PC-3 (cell line): Measurements from ENCODE around the gene TRPM2. TPM values are rescaled to one million over a fixed set of nuclear protein-coding genes. Genes with fewer than 3 reads are reported as not detected.

Source experiments
- ATAC-seq: fragments of 200-7000 bp; cut with Tn5 transposase; 2 replicates; pipeline ENCODE4 v1.9.1; 2020; ENCODE audit warnings: mild to moderate bottlenecking, moderate library complexity
- BruUV-seq: library from RNA; stranded (reverse); fragments of 400-500 nt; replicated peaks from 2 replicates; lab custom pipeline; 2021; lab: Mats Ljungman, UMichigan
- CTCF ChIA-PET: fragments of 300-600 bp; sonication (Branson Sonifier 250); formaldehyde crosslinking; loops from one replicate; lab custom pipeline; 2022; ENCODE audit warnings: antibody characterized with exemption; lab: Charles Lee
- POLR2A ChIA-PET: fragments of 300-600 bp; sonication (Branson Sonifier 250); formaldehyde crosslinking; loops from one replicate; lab custom pipeline; 2022; ENCODE audit warnings: antibody characterized with exemption; ENCODE audit not compliant: unreplicated experiment; lab: Charles Lee
- DNase-seq: peaks from one replicate; pipeline ENCODE4 v3.0.0-alpha.2; 2015
- H2AFZ ChIP-seq: fragments of 300-600 bp; sonication (generic); 2 replicates; pipeline ENCODE4 v1.6.0; 2016; ENCODE audit warnings: antibody characterized with exemption, low read length
- H3F3A ChIP-seq: fragments of 300-600 bp; sonication (generic); one replicate; pipeline ENCODE4 v1.6.0; 2017; ENCODE audit warnings: antibody characterized with exemption, low read length, control low read depth, mild to moderate bottlenecking; ENCODE audit not compliant: unreplicated experiment
- H3K27ac ChIP-seq: fragments of 300-600 bp; sonication (generic); 2 replicates; pipeline ENCODE4 v1.5.1; 2016; ENCODE audit warnings: mild to moderate bottlenecking, low read length
- H3K27me3 ChIP-seq: fragments of 300-600 bp; sonication (generic); 2 replicates; pipeline ENCODE4 v1.6.1; 2016; ENCODE audit warnings: low read length, mixed read lengths
- H3K36me3 ChIP-seq: fragments of 300-600 bp; sonication (generic); 2 replicates; pipeline ENCODE4 v1.6.1; 2016; ENCODE audit warnings: low read depth, mixed run types, low read length, mixed read lengths
- H3K4me1 ChIP-seq: fragments of 300-600 bp; sonication (generic); 2 replicates; pipeline ENCODE4 v1.5.1; 2016; ENCODE audit warnings: low read length; ENCODE audit not compliant: insufficient read depth
- H3K4me2 ChIP-seq: fragments of 300-600 bp; sonication (generic); 2 replicates; pipeline ENCODE4 v1.6.0; 2016; ENCODE audit warnings: low read length
- H3K4me3 ChIP-seq: fragments of 300-600 bp; sonication (generic); 2 replicates; pipeline ENCODE4 v1.5.1; 2016; ENCODE audit warnings: mild to moderate bottlenecking, low read length, mixed read lengths
- H3K79me2 ChIP-seq: fragments of 300-600 bp; sonication (generic); 2 replicates; pipeline ENCODE4 v1.6.1; 2017; ENCODE audit warnings: low read length, mixed read lengths
- H3K9ac ChIP-seq: fragments of 300-600 bp; sonication (generic); 2 replicates; pipeline ENCODE4 v1.6.0; 2016; ENCODE audit warnings: mild to moderate bottlenecking, low read length
- H3K9me2 ChIP-seq: fragments of 300-600 bp; sonication (generic); replicated peaks from 2 replicates; pipeline ENCODE4 v1.6.1; 2016; ENCODE audit warnings: mixed run types, low read length, mixed read lengths
- H3K9me3 ChIP-seq: fragments of 300-600 bp; sonication (generic); 2 replicates; pipeline ENCODE4 v1.6.1; 2016; ENCODE audit warnings: low read length, mixed read lengths
- H4K20me1 ChIP-seq: fragments of 300-600 bp; sonication (generic); 2 replicates; pipeline ENCODE4 v1.6.1; 2016; ENCODE audit warnings: low read length, mixed read lengths
- EZH2 ChIP-seq: fragments of 300-600 bp; sonication (generic); IDR thresholded peaks from one replicate; pipeline ENCODE4 v1.6.1; 2017; ENCODE audit warnings: antibody characterized with exemption, mild to moderate bottlenecking, low read length; ENCODE audit not compliant: unreplicated experiment
- EZH2phosphoT487 ChIP-seq: fragments of 300-600 bp; sonication (generic); IDR thresholded peaks from 2 replicates; pipeline ENCODE4 v1.6.1; 2018; ENCODE audit warnings: mild to moderate bottlenecking, antibody characterized with exemption, low read length, borderline replicate concordance
- intact Hi-C: fragments of 100-400 bp; cut with micrococcal nuclease; formaldehyde crosslinking; loops from 2 replicates; pipeline ENCODE4 v1.9.0; 2023
- total RNA-seq: library from RNA; depleted of rRNA; stranded (reverse); fragments of >200 nt; gene quantifications from 2 replicates; pipeline ENCODE4 v1.2.3, GENCODE V29; 2014
- TF ChIP-seq, protein P1 (sequence below): fragments of 300-600 bp; sonication (generic); conservative IDR thresholded peaks from 2 replicates; pipeline ENCODE4 v1.5.1; 2017; ENCODE audit warnings: antibody characterized with exemption, low read depth, mild to moderate bottlenecking, low read length

The TRPM2 gene
- total RNA-seq, 1 experiment from 2014 or later, result 50.0 TPM

- Histone ChIP-seq H3K4me1 (no peaks in the 10 kb centered on the region), H3K79me2 (no peaks in the 10 kb centered on the region), H3K36me3 (peaks cover 11% of the 10 kb centered on the region), H3F3A (no peaks in the 10 kb centered on the region), H4K20me1 (no peaks in the 10 kb centered on the region), H3K27me3 (no peaks in the 10 kb centered on the region), H3K4me3 (no peak overlapping the region), H3K4me2 (no peak overlapping the region), H3K9me3 (no peaks in the 10 kb centered on the region), H3K27ac (no peak overlapping the region), H3K9me2 (no peaks in the 10 kb centered on the region), H2AFZ (no peak overlapping the region), H3K9ac (no peak overlapping the region)
- ATAC-seq (no peak), DNase-seq (no peak)
- ChIA-PET POLR2A (no interaction called here), CTCF (interaction anchor here (0.6 kb wide), 1 partner anchor 20 kb away, joined by 6 read pairs; the partner anchor contains the start of gene CFAP410)
- intact Hi-C loops, result no loop called here
- TF ChIP-seq EZH2, result no peak
- BruUV-seq, result no TSS peak
These were observed 33.9 kb upstream of the TRPM2 start for GRCh38 chr21:44319407-44320065.

DNA sequence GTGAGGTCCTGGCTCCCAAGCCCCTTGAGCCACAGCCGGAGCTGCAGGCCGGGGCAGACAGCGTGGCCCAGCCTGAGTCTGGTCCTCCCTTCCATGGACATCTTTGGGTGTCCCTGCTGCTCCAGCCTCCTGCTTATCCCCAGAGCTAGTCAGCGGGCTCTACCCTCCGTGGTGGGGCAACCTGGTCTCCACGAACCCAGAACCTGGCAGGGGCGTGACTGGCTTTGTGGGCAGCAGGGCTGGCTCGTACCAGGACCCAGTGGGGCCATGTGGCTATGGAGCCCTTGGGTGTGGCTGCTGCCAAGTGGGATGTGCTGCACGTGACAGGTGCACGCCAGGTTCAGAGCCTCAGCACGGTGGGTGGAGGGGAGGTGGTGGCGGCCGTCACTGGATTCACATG is 32.6 kb upstream of the TRPM2 start:
- Histone ChIP-seq H3K79me2 (no peaks in the 10 kb centered on the region), H3K9me2 (no peaks in the 10 kb centered on the region), H3F3A (no peaks in the 10 kb centered on the region), H3K9ac (no peak overlapping the region), H3K9me3 (no peaks in the 10 kb centered on the region), H3K4me3 (no peak overlapping the region), H3K4me2 (no peak overlapping the region), H3K4me1 (no peaks in the 10 kb centered on the region), H4K20me1 (no peaks in the 10 kb centered on the region), H2AFZ (no peak overlapping the region), H3K27me3 (no peaks in the 10 kb centered on the region), H3K27ac (no peak overlapping the region), H3K36me3 (peaks cover 11% of the 10 kb centered on the region)
- TF ChIP-seq, protein P1, sequence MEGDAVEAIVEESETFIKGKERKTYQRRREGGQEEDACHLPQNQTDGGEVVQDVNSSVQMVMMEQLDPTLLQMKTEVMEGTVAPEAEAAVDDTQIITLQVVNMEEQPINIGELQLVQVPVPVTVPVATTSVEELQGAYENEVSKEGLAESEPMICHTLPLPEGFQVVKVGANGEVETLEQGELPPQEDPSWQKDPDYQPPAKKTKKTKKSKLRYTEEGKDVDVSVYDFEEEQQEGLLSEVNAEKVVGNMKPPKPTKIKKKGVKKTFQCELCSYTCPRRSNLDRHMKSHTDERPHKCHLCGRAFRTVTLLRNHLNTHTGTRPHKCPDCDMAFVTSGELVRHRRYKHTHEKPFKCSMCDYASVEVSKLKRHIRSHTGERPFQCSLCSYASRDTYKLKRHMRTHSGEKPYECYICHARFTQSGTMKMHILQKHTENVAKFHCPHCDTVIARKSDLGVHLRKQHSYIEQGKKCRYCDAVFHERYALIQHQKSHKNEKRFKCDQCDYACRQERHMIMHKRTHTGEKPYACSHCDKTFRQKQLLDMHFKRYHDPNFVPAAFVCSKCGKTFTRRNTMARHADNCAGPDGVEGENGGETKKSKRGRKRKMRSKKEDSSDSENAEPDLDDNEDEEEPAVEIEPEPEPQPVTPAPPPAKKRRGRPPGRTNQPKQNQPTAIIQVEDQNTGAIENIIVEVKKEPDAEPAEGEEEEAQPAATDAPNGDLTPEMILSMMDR, result no peak
- TF ChIP-seq EZH2phosphoT487 (no peak), EZH2 (no peak)
- POLR2A ChIA-PET, result no interaction called here
- ATAC-seq, result no peak
- no peak for DNase-seq
- BruUV-seq, result no TSS peak
- intact Hi-C loops, result no loop called here
- CTCF ChIA-PET, result no interaction called here

GRCh38 chr21:44321846-44322450 is 31.5 kb upstream of the TRPM2 start:
- DNase-seq (no peak), ATAC-seq (no peak)
- ChIA-PET POLR2A (no interaction called here), CTCF (no interaction called here)
- no peaks in the 10 kb centered on the region for H4K20me1 ChIP-seq
- no peak overlapping the region for H3K4me3 ChIP-seq
- intact Hi-C loops, result no loop called here
- no peaks in the 10 kb centered on the region for H3F3A ChIP-seq
- H3K27me3 ChIP-seq, result no peaks in the 10 kb centered on the region
- BruUV-seq, result no TSS peak
- peaks cover 11% of the 10 kb centered on the region for H3K36me3 ChIP-seq
- H3K9ac ChIP-seq, result no peak overlapping the region
- no peak overlapping the region for H3K27ac ChIP-seq
- no peak overlapping the region for H2AFZ ChIP-seq
- no peaks in the 10 kb centered on the region for H3K79me2 ChIP-seq
- TF ChIP-seq, protein P1, result no peak
- TF ChIP-seq EZH2phosphoT487 (no peak), EZH2 (no peak)
- H3K4me1 ChIP-seq, result no peaks in the 10 kb centered on the region
- H3K4me2 ChIP-seq, result no peak overlapping the region
- no peaks in the 10 kb centered on the region for H3K9me3 ChIP-seq
- H3K9me2 ChIP-seq, result no peaks in the 10 kb centered on the region
